Measurements from ENCODE around the gene HNRNPL. TPM values are rescaled to one million over a fixed set of nuclear protein-coding genes. Genes with fewer than 3 reads are reported as not detected.

The HNRNPL gene
- total and polyA plus RNA-seq, 9 of the 15 experiments (the other 6 are each of a cell fraction or from before 2014, with no cell fraction given) = 39.5 to 610 (median 299) TPM

- TF ChIP-seq, protein P1, sequence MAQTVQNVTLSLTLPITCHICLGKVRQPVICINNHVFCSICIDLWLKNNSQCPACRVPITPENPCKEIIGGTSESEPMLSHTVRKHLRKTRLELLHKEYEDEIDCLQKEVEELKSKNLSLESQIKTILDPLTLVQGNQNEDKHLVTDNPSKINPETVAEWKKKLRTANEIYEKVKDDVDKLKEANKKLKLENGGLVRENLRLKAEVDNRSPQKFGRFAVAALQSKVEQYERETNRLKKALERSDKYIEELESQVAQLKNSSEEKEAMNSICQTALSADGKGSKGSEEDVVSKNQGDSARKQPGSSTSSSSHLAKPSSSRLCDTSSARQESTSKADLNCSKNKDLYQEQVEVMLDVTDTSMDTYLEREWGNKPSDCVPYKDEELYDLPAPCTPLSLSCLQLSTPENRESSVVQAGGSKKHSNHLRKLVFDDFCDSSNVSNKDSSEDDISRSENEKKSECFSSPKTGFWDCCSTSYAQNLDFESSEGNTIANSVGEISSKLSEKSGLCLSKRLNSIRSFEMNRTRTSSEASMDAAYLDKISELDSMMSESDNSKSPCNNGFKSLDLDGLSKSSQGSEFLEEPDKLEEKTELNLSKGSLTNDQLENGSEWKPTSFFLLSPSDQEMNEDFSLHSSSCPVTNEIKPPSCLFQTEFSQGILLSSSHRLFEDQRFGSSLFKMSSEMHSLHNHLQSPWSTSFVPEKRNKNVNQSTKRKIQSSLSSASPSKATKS (CRISPR knock-in tag; IDR thresholded peaks at IDR 0.05) = no peak
- TF ChIP-seq PRPF4 (IDR thresholded peaks at IDR 0.05; ENCODE audit: insufficient read depth, low read depth, low read length, poor library complexity, severe bottlenecking) (no peak), TRIM24 (IDR thresholded peaks at IDR 0.05) (no peak), HMGXB4 (CRISPR knock-in tag; IDR thresholded peaks at IDR 0.05) (no peak), CBFB (CRISPR knock-in tag; IDR thresholded peaks at IDR 0.05) (no peak), KLF10 (CRISPR knock-in tag; IDR thresholded peaks at IDR 0.05) (no peak), ESRRA (IDR thresholded peaks at IDR 0.05; ENCODE audit: borderline replicate concordance, low read depth) (no peak; the same call in 1 of the 2 replicates), MCM7 (IDR thresholded peaks at IDR 0.05) (no peak), SRF (CRISPR knock-in tag; IDR thresholded peaks at IDR 0.05) (peak in 1 of 2 experiments; percentile 71; a peak in 1 of 4 replicates), SMAD4 (CRISPR knock-in tag; conservative IDR thresholded peaks at IDR 0.05) (0 out of 2 replicates have a peak, but pooled peaks have one; percentile 12), PHF8 (IDR thresholded peaks at IDR 0.05; ENCODE audit: borderline replicate concordance, low read length) (peak; percentile 62; the same call in 1 of the 2 replicates), PML (IDR thresholded peaks at IDR 0.05; ENCODE audit: low read length) (peak; percentile 51; the same call in 1 of the 2 replicates), HMG20B (CRISPR knock-in tag; IDR thresholded peaks at IDR 0.05) (no peak)
These were observed 720 bp upstream of the HNRNPL start (continued) for GRCh38 chr19:38850436-38850975.
